22Rv1 (cell line): ENCODE measurements around the gene CRELD2.

Experiments
- H3K27ac ChIP-seq: fragments of 450-650 bp; 2 replicates; pipeline ENCODE4 v1.5.1; 2017
- ZFX ChIP-seq: fragments of 450-650 bp; IDR thresholded peaks from 2 replicates; pipeline ENCODE4 v1.6.1; 2017; ENCODE audit warnings: antibody characterized with exemption, borderline replicate concordance
- TF ChIP-seq, protein P1 (sequence below): fragments of 450-650 bp; IDR thresholded peaks from 2 replicates; pipeline ENCODE4 v1.5.1; 2017; ENCODE audit warnings: mild to moderate bottlenecking

The CRELD2 gene

DNA sequence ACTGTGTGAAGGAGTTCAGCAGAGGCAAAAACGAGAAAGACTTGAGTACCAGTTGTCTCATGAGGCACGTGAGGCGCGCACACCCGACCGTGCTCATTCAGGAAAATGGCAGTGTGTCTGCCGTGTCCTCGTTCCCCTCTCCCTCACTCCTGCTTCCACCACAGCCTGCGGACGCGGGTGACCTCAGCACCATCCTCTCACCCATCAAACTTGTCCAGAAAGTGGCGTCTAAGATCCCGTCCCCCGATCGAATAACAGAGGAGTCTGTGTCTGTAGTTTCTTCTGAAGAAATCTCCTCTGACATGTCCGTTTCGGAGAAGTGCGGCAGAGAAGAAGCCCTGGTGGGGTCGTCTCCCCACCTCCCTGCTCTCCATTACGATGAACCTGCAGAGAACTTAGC, 34.4 kb upstream of the CRELD2 start:
- TF ChIP-seq, protein P1, sequence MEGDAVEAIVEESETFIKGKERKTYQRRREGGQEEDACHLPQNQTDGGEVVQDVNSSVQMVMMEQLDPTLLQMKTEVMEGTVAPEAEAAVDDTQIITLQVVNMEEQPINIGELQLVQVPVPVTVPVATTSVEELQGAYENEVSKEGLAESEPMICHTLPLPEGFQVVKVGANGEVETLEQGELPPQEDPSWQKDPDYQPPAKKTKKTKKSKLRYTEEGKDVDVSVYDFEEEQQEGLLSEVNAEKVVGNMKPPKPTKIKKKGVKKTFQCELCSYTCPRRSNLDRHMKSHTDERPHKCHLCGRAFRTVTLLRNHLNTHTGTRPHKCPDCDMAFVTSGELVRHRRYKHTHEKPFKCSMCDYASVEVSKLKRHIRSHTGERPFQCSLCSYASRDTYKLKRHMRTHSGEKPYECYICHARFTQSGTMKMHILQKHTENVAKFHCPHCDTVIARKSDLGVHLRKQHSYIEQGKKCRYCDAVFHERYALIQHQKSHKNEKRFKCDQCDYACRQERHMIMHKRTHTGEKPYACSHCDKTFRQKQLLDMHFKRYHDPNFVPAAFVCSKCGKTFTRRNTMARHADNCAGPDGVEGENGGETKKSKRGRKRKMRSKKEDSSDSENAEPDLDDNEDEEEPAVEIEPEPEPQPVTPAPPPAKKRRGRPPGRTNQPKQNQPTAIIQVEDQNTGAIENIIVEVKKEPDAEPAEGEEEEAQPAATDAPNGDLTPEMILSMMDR, result no peak
- no peak for TF ChIP-seq ZFX
- H3K27ac ChIP-seq, result no peak overlapping the region

DNA sequence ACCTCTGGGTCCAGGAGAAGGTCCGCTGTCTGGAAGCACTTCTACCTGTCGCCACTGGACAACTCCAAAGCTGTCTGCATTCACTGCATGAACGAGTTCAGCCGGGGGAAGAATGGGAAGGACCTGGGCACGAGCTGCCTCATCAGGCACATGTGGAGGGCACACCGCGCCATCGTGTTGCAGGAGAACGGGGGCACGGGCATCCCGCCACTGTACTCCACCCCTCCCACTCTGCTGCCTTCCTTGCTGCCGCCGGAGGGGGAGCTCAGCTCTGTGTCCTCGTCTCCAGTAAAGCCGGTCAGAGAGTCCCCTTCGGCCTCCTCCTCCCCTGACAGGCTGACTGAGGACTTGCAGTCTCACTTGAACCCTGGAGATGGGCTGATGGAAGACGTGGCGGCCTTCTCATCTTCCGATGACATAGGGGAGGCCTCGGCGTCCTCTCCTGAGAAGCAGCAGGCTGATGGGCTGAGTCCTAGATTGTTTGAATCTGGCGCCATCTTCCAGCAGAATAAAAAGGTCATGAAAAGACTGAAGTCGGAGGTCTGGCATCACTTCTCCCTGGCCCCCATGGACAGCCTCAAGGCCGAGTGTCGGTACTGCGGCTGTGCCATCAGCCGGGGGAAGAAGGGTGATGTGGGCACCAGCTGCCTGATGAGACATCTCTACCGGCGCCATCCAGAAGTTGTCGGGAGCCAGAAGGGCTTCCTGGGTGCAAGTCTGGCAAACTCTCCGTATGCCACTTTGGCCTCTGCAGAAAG, 33.8 kb upstream of the CRELD2 start:
- no peak overlapping the region for H3K27ac ChIP-seq
- no peak for TF ChIP-seq ZFX
- TF ChIP-seq, protein P1, result no peak

DNA sequence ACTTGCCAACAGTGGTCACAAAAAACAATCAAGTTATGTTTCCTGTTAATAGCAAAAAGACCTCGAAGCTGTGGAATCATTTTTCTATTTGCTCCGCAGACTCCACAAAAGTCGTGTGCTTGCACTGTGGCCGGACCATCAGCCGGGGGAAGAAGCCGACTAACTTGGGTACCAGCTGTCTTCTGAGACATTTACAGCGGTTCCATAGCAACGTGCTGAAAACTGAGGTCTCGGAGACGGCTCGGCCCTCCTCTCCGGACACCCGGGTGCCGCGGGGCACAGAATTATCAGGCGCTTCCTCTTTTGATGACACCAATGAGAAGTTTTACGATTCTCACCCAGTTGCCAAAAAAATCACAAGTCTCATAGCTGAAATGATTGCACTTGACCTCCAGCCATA, 33.2 kb upstream of the CRELD2 start:
- TF ChIP-seq ZFX, result no peak
- TF ChIP-seq, protein P1, result no peak
- no peak overlapping the region for H3K27ac ChIP-seq

DNA sequence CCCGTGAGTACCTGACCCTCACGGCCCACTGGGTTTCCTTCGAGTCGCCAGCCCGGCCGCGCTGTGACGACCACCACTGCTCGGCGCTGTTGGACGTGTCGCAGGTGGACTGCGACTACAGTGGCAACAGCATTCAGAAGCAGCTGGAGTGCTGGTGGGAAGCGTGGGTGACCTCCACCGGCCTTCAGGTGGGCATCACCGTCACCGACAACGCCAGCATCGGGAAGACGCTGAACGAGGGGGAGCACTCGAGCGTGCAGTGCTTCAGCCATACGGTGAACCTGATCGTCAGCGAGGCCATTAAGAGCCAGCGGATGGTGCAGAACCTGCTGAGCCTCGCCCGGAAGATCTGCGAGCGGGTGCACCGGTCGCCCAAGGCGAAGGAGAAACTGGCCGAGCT, 32.6 kb upstream of the CRELD2 start:
- TF ChIP-seq, protein P1, result no peak
- TF ChIP-seq ZFX, result no peak

DNA sequence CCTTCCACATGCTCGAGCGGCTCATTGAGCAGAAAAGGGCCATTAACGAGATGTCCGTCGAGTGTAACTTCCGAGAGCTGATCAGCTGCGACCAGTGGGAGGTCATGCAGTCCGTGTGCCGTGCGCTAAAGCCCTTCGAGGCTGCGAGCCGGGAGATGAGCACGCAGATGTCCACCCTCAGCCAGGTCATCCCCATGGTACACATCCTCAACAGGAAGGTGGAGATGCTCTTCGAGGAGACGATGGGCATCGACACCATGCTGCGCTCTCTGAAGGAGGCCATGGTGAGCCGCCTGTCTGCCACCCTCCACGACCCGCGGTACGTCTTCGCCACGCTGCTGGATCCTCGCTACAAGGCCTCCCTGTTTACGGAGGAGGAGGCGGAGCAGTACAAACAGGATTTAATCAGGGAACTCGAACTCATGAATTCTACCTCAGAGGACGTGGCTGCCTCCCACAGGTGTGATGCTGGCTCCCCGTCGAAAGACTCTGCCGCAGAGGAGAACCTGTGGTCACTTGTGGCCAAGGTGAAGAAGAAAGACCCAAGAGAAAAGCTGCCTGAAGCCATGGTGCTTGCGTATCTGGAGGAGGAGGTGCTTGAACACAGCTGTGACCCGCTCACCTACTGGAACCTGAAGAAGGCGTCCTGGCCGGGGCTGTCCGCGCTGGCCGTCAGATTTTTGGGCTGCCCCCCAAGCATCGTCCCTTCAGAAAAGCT, 31.9 kb upstream of the CRELD2 start:
- no peak overlapping the region for H3K27ac ChIP-seq
- TF ChIP-seq, protein P1, result no peak
- TF ChIP-seq ZFX, result no peak

More for the DNA sequence above, 32.6 kb upstream of the CRELD2 start:
- no peak overlapping the region for H3K27ac ChIP-seq

DNA sequence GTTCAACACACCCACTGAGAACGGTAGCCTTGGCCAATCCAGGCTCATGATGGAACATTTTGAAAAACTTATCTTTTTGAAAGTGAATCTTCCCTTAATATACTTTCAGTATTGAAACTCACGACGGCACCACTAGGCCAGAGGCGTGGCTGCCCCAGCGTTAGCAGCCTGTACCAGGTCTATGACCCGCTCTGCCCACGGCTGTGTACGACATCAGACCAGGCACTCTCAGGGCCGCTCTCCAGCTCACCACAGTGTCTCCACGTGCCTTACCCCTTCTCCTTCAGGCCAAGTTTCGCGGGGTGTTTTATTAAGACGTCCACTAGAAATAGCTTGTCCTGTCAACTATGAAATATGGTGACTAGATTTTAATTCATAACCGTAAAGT, 31.4 kb upstream of the CRELD2 start:
- no peak overlapping the region for H3K27ac ChIP-seq
- TF ChIP-seq, protein P1, result no peak
- no peak for TF ChIP-seq ZFX

DNA sequence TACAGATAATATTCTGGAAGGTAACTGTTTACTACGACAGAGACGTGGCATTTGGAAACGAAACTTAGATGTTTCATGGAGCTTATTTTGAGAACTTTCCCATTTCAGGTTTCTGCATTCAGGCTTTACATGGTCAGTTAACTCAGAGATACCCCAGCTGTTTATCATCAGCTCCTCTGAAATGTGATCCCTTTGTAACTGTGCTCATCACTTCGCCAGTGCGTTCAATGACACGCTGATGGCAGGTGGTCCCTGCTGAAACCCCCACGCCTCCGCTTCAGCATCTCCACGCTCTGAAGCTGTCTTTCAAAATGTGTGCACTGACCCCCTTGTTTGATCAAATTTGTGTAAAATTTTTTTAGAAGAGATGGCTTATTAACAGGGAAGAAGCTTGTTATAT, 30.7 kb upstream of the CRELD2 start:
- H3K27ac ChIP-seq, result no peak overlapping the region
- TF ChIP-seq, protein P1, result no peak
- no peak for TF ChIP-seq ZFX
